HG03097 (cell line): Measurements from ENCODE around the gene HNF1A.
"Not testable (repeated sequence)": the region's sequence is repeated elsewhere in the genome, so short reads cannot be mapped to it uniquely, and the experiment has no call there.

Experiments used
- ATAC-seq: cut with Tn5 transposase; IDR thresholded peaks from one replicate; pipeline ENCODE4 v1.9.1; 2021; ENCODE audit not compliant: unreplicated experiment, low FRiP score

HNF1A gene

DNA sequence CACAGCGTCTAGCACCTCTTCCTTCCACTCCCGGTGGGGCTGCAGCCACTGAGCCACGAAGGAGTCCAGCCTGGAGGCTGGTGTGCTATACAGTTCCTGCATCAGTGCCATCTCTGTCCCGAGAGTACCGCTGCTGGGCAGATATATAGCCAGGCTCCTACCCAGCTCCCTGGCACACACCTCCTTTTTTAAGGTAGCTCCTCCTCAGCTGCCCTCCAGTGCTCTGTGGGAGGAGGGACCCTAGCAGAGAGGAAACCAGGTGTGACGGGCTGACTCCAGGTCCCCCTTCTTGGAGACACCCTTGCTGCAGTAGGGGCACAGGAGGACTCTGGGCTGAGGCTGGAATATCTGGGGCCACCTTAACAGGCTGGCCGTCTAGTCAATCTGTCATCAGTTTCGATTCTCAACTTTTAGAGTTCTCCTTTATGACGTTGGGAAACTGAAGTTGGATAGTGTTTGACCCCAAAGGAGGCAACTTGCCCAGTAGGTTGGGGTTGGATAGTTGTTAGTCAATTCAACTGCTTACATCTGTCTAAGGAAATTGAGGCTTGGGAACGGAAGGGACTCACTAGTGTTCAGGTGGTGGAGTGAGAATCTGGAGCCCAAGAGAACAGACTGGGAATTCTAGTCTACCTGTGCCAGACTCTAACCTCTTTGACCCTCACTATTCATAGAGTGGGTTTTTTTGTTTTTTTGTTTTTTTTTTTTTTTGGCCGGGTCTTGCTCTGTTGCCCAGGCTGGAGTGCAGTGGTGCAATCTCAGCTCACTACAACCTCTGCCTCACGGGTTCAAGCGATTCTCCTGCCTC is 60.7 kb downstream of the HNF1A start, which contains the start of gene OASL:
OASL (minus strand) TSS at position 386 of the 808 bp plus-strand sequence; CDS start at position 111, 275 bp downstream.
- peak; percentile 69 for ATAC-seq

DNA sequence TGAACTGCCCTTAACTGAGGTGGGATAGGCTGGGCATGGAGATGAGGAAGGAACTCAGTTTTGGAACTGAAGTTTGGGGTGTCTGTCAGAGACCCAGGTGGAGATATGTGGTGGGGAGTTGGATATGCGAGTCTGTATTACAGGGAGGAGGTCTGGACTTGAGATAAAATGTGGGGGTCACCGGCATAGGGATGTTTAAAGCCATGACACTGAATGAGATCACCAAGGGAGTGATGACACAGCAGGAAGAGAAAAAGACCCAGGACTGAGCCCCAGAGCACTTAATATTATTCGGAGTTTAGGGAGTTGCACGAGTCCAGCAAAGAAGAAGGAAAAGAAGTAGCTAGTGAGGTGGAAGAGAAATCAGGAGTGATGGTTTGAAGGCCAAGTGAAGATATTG is 64.7 kb downstream of the HNF1A start:
- ATAC-seq, result no peak

- ATAC-seq, result not testable (repeated sequence)
These were observed 69.1 kb downstream of the HNF1A start for GRCh38 chr12:121047400-121047799.

DNA sequence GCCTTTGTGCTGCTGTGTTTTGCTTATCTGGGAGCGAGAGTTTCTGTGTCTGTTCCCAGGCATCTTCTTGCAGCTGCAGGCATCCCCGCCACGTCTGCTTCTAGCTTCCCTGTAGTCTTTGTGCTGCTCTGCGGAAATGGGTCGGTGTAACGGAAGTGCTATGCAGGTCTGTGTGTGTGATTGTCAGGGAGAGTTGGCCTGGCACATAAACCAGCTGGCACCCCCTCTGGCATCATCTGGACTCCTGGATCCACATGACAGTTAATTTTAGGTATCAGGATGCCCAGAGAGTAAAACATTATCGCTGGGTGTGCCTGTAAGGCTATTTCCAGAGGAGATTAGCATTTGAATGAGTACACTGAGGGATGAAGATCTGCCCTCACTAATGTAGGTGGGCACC is 70.1 kb downstream of the HNF1A start:
- no peak for ATAC-seq

GRCh38 chr12:121050725-121051124 is 72.4 kb downstream of the HNF1A start:
- ATAC-seq, result no peak
